Measurements from ENCODE around the gene GPSM1.

The GPSM1 gene

DNA sequence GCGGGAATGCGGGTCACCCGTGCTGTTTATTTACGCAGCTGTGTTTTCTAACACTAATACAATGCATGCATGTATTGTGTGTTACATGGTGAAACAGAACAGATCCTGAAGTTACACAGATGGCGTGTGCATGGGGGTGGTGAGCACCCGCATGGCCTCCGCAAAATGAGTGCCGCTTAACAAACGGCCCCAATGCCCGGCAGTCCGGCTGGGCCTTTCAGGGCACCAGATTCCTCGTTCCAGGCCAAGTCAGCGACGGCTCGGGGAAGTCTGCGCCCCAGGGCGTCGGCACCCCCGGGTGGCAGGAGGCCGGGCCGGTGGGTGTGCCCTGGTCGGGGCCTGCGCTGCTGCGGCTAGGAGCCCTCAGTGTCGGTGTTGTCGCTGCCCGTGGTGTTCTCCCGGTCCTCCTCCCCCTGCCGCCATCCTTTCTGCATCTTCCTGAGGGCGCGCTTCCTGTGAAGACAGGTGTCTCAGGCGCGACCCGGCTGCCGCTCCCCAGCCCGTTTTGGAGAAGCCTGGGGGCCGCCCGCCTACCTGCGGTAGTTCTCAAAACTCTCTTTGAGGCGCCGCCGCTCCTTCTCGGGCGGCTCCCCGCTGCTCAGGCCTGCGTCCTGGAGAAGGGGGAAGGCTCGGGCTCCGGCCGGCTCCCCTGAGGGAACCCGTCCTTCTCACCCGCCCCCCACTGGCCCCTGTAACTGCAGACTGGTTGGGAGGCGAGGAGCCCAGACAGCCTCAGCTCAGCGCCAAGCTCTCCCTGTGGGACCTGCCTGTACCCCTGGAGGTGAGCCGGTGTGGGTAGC is 36.8 kb downstream of the GPSM1 start:
- Histone ChIP-seq H3K4me3 (ENCODE audit: low read depth in 1 of 2, low read length in 2 of 2) (peak overlapping the region in 1 of 2 donors; percentile 55), H3K9ac (ENCODE audit: low read length) (no peak overlapping the region), H3K27ac (ENCODE audit: low read depth, low read length) (no peak overlapping the region), H3K27me3 (ENCODE audit: control insufficient read depth in 1 of 2, insufficient read depth in 2 of 2, low read length in 2 of 2) (no peaks in the 10 kb centered on the region), H3K36me3 (ENCODE audit: insufficient read depth, low read length) (no peaks in the 10 kb centered on the region), H3K4me1 (ENCODE audit: insufficient read depth, low read length) (peaks cover 32% of the 10 kb centered on the region), H3K9me3 (ENCODE audit: low read length) (no peaks in the 10 kb centered on the region)

DNA sequence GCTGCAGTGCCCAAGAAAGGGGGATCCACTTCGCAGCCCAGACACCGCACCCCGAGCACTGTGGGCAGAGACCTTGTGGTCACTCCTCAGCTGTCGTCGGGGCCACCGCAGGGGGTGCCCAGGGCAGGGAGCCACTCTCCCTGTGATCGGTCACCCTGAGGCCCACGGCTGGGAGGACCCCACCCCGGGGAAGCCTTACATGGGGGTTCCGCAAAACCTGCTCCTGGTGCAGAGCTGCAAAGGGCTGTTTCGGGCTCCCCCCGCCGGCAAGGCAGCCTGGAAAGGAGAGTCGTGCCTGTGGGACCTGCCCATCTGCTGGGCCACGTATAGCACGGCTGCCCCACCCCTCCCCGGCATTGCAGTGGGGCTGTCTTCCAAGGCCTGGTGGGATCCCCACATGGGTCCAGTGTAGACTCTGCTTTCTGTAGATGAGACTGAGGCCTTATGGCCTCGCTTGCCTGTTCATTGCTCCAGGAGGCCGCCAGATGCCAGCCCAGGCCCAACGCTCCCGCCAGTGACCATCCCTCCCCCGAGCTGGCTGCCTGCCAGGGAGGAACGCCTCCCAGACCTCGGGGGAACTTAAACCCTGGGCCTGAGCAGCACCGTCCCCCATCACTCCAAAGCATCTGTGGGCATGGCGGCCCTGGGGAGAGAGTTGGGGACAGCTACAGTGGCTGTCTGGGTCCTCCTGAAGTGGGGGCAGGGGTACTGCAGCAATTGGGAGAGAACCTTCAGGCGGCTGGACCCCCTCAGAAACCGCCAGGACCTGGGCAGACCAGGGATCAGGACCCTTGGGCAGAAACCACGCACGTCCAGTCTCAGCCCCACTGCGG is 37.8 kb downstream of the GPSM1 start:
- H3K4me3 ChIP-seq (ENCODE audit: low read depth in 1 of 2, low read length in 2 of 2): no peak overlapping the region
- H3K4me1 ChIP-seq (ENCODE audit: insufficient read depth, low read length): peaks cover 32% of the 10 kb centered on the region
- no peaks in the 10 kb centered on the region for H3K27me3 ChIP-seq (ENCODE audit: control insufficient read depth in 1 of 2, insufficient read depth in 2 of 2, low read length in 2 of 2)
- no peaks in the 10 kb centered on the region for H3K9me3 ChIP-seq (ENCODE audit: low read length)
- no peak overlapping the region for H3K27ac ChIP-seq (ENCODE audit: low read depth, low read length)
- no peak overlapping the region for H3K9ac ChIP-seq (ENCODE audit: low read length)
- H3K36me3 ChIP-seq (ENCODE audit: insufficient read depth, low read length): no peaks in the 10 kb centered on the region

GRCh38 chr9:136365775-136366222 is 38.5 kb downstream of the GPSM1 start:
- H3K9ac ChIP-seq (ENCODE audit: low read length): no peak overlapping the region

GRCh38 chr9:136366826-136367225 is 39.5 kb downstream of the GPSM1 start:
- H3K9me3 ChIP-seq (ENCODE audit: low read length): no peaks in the 10 kb centered on the region
- no peak overlapping the region for H3K4me3 ChIP-seq (ENCODE audit: low read depth in 1 of 2, low read length in 2 of 2)
- no peaks in the 10 kb centered on the region for H3K27me3 ChIP-seq (ENCODE audit: control insufficient read depth in 1 of 2, insufficient read depth in 2 of 2, low read length in 2 of 2)
- no peaks in the 10 kb centered on the region for H3K36me3 ChIP-seq (ENCODE audit: insufficient read depth, low read length)
- peaks cover 20% of the 10 kb centered on the region for H3K4me1 ChIP-seq (ENCODE audit: insufficient read depth, low read length)
- no peak overlapping the region for H3K27ac ChIP-seq (ENCODE audit: low read depth, low read length)
- H3K9ac ChIP-seq (ENCODE audit: low read length): no peak overlapping the region

More at GRCh38 chr9:136365775-136366222, 38.5 kb downstream of the GPSM1 start:
- Histone ChIP-seq H3K27me3 (ENCODE audit: control insufficient read depth in 1 of 2, insufficient read depth in 2 of 2, low read length in 2 of 2) (no peaks in the 10 kb centered on the region), H3K9me3 (ENCODE audit: low read length) (no peaks in the 10 kb centered on the region), H3K27ac (ENCODE audit: low read depth, low read length) (no peak overlapping the region), H3K4me1 (ENCODE audit: insufficient read depth, low read length) (peaks cover 30% of the 10 kb centered on the region), H3K36me3 (ENCODE audit: insufficient read depth, low read length) (no peaks in the 10 kb centered on the region), H3K4me3 (ENCODE audit: low read depth in 1 of 2, low read length in 2 of 2) (no peak overlapping the region)

DNA sequence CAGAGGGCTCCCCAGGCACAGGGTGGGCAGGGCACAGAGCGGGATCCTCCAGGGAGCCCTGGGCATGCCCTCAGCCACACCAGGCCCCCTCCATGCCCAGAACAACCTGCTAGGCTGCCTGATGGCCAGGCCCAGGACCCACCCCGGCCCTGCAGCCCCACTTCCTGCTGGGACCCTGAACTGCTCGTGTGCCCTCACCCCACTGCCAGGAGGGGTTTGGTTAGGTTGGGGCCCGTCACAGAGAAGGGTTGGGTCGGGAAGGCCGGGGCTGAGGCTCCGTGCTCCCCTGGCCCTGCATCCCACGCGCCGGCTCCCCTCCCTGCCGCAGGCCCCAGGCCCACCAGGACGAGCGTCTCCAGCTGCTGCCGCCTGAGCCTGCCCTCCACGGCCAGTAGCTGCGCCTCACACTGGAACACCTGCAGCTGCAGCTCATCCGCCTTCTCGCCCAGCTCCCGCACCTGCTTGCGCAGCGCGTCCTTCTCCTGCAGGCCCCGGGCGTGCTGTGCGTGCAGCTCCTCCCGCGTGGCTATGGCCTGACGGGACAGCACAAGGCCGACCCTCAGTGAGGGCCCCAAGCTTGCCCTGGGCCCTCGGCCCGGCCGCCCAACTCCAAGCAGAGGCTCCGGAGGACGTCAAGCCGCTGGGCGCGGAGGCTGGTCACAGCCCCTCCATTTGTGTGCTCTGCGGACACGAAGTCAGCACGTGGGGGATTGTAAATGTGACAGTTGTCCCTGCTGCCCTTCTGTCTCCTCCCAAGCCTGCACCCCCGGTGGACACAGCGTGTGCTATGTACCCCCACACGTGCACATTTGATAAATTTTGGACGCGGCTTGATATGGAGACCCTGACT is 40.2 kb downstream of the GPSM1 start:
- Histone ChIP-seq H3K9ac (ENCODE audit: low read length) (no peak overlapping the region), H3K27me3 (ENCODE audit: control insufficient read depth in 1 of 2, insufficient read depth in 2 of 2, low read length in 2 of 2) (no peaks in the 10 kb centered on the region), H3K27ac (ENCODE audit: low read depth, low read length) (no peak overlapping the region), H3K9me3 (ENCODE audit: low read length) (no peaks in the 10 kb centered on the region), H3K36me3 (ENCODE audit: insufficient read depth, low read length) (no peaks in the 10 kb centered on the region), H3K4me3 (ENCODE audit: low read depth in 1 of 2, low read length in 2 of 2) (no peak overlapping the region), H3K4me1 (ENCODE audit: insufficient read depth, low read length) (peaks cover 13% of the 10 kb centered on the region)

- H3K4me1 ChIP-seq (ENCODE audit: insufficient read depth, low read length): peaks cover 9% of the 10 kb centered on the region
- H3K27me3 ChIP-seq (ENCODE audit: control insufficient read depth in 1 of 2, insufficient read depth in 2 of 2, low read length in 2 of 2): no peaks in the 10 kb centered on the region
- no peaks in the 10 kb centered on the region for H3K36me3 ChIP-seq (ENCODE audit: insufficient read depth, low read length)
- H3K4me3 ChIP-seq (ENCODE audit: low read depth in 1 of 2, low read length in 2 of 2): no peak overlapping the region
- no peak overlapping the region for H3K27ac ChIP-seq (ENCODE audit: low read depth, low read length)
- H3K9me3 ChIP-seq (ENCODE audit: low read length): no peaks in the 10 kb centered on the region
- H3K9ac ChIP-seq (ENCODE audit: low read length): no peak overlapping the region
Measured at GRCh38 chr9:136368190-136368589, 40.9 kb downstream of the GPSM1 start.

- Histone ChIP-seq H3K27ac (ENCODE audit: low read depth, low read length) (no peak overlapping the region), H3K36me3 (ENCODE audit: insufficient read depth, low read length) (no peaks in the 10 kb centered on the region), H3K9ac (ENCODE audit: low read length) (no peak overlapping the region), H3K9me3 (ENCODE audit: low read length) (no peaks in the 10 kb centered on the region), H3K4me1 (ENCODE audit: insufficient read depth, low read length) (no peaks in the 10 kb centered on the region), H3K4me3 (ENCODE audit: low read depth in 1 of 2, low read length in 2 of 2) (no peak overlapping the region), H3K27me3 (ENCODE audit: control insufficient read depth in 1 of 2, insufficient read depth in 2 of 2, low read length in 2 of 2) (no peaks in the 10 kb centered on the region)
Measured at GRCh38 chr9:136370037-136370436, 42.7 kb downstream of the GPSM1 start.

DNA sequence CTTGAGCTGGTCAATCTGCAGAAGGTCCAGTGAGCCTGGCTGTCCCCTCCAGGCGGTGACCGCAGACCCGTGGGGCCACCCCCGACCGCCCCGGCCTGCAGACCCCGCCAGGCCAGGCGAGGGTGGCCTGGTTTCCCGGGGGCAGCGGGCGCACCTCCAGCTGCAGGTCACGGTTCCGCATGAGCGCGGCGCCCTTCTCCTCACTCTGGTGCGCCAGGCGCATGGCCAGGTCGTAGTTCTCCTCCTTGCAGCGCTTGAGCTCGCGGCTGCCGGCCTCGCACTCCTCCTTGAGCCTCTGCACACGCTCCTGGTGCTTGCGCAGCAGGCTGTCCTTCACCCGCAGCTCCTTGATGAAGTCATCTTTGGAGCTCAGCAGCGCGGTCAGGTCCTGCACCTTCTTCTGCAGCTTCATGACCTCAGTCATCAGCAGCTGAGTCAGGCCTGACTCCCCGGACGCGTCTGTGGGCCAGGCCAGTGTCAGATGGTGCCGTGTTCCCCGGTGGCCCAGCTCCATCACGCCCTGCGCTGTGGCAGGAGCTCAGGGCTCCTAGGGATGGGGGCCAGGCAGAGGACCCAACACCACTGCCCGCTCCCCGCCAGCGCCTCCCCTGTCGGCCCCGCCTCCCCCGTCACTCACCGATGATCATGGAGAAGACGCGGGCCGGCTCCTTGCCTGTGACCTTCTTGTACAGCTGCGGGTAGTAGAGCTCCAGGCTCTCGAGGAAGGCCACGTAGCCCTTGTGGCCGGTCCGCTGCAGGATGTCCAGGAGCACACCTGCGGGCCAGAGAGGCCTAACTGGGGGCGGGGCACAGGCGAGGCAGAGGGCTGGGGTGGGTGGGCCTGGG is 43.6 kb downstream of the GPSM1 start:
- Histone ChIP-seq H3K9ac (ENCODE audit: low read length) (no peak overlapping the region), H3K36me3 (ENCODE audit: insufficient read depth, low read length) (no peaks in the 10 kb centered on the region), H3K4me1 (ENCODE audit: insufficient read depth, low read length) (no peaks in the 10 kb centered on the region), H3K27me3 (ENCODE audit: control insufficient read depth in 1 of 2, insufficient read depth in 2 of 2, low read length in 2 of 2) (no peaks in the 10 kb centered on the region), H3K9me3 (ENCODE audit: low read length) (no peaks in the 10 kb centered on the region), H3K4me3 (ENCODE audit: low read depth in 1 of 2, low read length in 2 of 2) (no peak overlapping the region), H3K27ac (ENCODE audit: low read depth, low read length) (no peak overlapping the region)

DNA sequence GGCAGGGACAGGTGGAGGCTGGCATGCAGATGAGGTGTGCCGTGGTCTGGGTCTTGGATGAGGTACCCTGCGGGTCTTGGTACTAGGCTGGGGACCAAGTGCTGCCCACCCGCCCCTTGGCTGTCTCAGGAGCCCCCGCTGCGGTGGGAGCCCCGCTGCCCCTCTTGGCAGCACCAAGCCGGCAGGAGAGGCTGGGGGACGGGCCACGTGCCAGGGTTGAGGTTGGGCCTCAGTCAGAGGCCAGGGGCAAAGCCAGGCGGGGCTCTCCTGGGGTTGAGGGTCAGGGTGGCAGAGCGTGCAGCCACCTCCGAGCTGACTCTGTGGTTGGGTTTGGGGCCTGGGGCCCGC is 44.2 kb downstream of the GPSM1 start:
- H3K27me3 ChIP-seq (ENCODE audit: control insufficient read depth in 1 of 2, insufficient read depth in 2 of 2, low read length in 2 of 2): no peaks in the 10 kb centered on the region
- no peaks in the 10 kb centered on the region for H3K36me3 ChIP-seq (ENCODE audit: insufficient read depth, low read length)
- no peaks in the 10 kb centered on the region for H3K4me1 ChIP-seq (ENCODE audit: insufficient read depth, low read length)
- no peak overlapping the region for H3K27ac ChIP-seq (ENCODE audit: low read depth, low read length)
- no peaks in the 10 kb centered on the region for H3K9me3 ChIP-seq (ENCODE audit: low read length)
- H3K9ac ChIP-seq (ENCODE audit: low read length): no peak overlapping the region
- no peak overlapping the region for H3K4me3 ChIP-seq (ENCODE audit: low read depth in 1 of 2, low read length in 2 of 2)

GRCh38 chr9:136372006-136372405 is 44.7 kb downstream of the GPSM1 start:
- H3K27ac ChIP-seq (ENCODE audit: low read depth, low read length): no peak overlapping the region
- no peak overlapping the region for H3K4me3 ChIP-seq (ENCODE audit: low read depth in 1 of 2, low read length in 2 of 2)
- H3K4me1 ChIP-seq (ENCODE audit: insufficient read depth, low read length): no peaks in the 10 kb centered on the region
- H3K9ac ChIP-seq (ENCODE audit: low read length): no peak overlapping the region
- no peaks in the 10 kb centered on the region for H3K9me3 ChIP-seq (ENCODE audit: low read length)
- no peaks in the 10 kb centered on the region for H3K36me3 ChIP-seq (ENCODE audit: insufficient read depth, low read length)
- H3K27me3 ChIP-seq (ENCODE audit: control insufficient read depth in 1 of 2, insufficient read depth in 2 of 2, low read length in 2 of 2): no peaks in the 10 kb centered on the region

Measured in muscle layer of colon (tissue), 2 donors.